Mesendoderm (in vitro differentiated cells): ENCODE measurements around the gene ZCCHC2.

ENCODE experiments used
- DNase-seq: peaks from one replicate; pipeline ENCODE4 v3.0.0; 2013
- H2AK5ac ChIP-seq: 2 replicates; pipeline ENCODE4 v1.6.1; 2013; ENCODE audit warnings: low read length, inconsistent platforms
- H2BK120ac ChIP-seq: 2 replicates; pipeline ENCODE4 v1.6.1; 2013; ENCODE audit warnings: low read depth, mild to moderate bottlenecking, low read length, moderate library complexity, mixed read lengths
- H2BK15ac ChIP-seq: replicated peaks from 2 replicates; pipeline ENCODE4 v1.6.1; 2013; ENCODE audit warnings: low read depth, mild to moderate bottlenecking, moderate library complexity
- H2BK5ac ChIP-seq: 2 replicates; pipeline ENCODE4 v1.6.1; 2013; ENCODE audit warnings: low read length, inconsistent platforms
- H3K18ac ChIP-seq: 2 replicates; pipeline ENCODE4 v1.6.1; 2013; ENCODE audit warnings: mild to moderate bottlenecking, low read length, mixed read lengths
- H3K23ac ChIP-seq: one replicate; pipeline ENCODE4 v1.6.1; 2013; ENCODE audit warnings: low read length
- H3K27ac ChIP-seq: 2 replicates; pipeline ENCODE4 v1.5.1; 2013; ENCODE audit warnings: low read depth, mild to moderate bottlenecking, inconsistent platforms, low read length, moderate library complexity
- H3K27me3 ChIP-seq: 2 replicates; pipeline ENCODE4 v1.6.1; 2013; ENCODE audit warnings: low read length, control low read depth, mild to moderate bottlenecking, inconsistent platforms; ENCODE audit not compliant: insufficient read depth, poor library complexity
- H3K36me3 ChIP-seq: 2 replicates; pipeline ENCODE4 v1.6.1; 2013; ENCODE audit warnings: low read length, inconsistent platforms; ENCODE audit not compliant: control insufficient read depth, insufficient read depth
- H3K4ac ChIP-seq: one replicate; pipeline ENCODE4 v1.6.1; 2013; ENCODE audit warnings: low read depth, mild to moderate bottlenecking, low read length, moderate library complexity
- H3K4me1 ChIP-seq: 2 replicates; pipeline ENCODE4 v1.6.1; 2013; ENCODE audit warnings: low read depth, low read length, inconsistent platforms; ENCODE audit not compliant: control insufficient read depth
- H3K4me2 ChIP-seq: 2 replicates; pipeline ENCODE4 v1.6.1; 2013; ENCODE audit warnings: low read length
- H3K4me3 ChIP-seq: 2 replicates; pipeline ENCODE4 v1.5.1; 2013; ENCODE audit warnings: mild to moderate bottlenecking, low read length
- H3K56ac ChIP-seq: one replicate; pipeline ENCODE4 v1.6.1; 2013; ENCODE audit warnings: low read length
- H3K79me1 ChIP-seq: 2 replicates; pipeline ENCODE4 v1.6.1; 2013; ENCODE audit warnings: low read length, inconsistent platforms
- H3K79me2 ChIP-seq: 2 replicates; pipeline ENCODE4 v1.6.1; 2013; ENCODE audit warnings: mild to moderate bottlenecking, low read length; ENCODE audit not compliant: control insufficient read depth, insufficient read depth
- H3K9ac ChIP-seq: 2 replicates; pipeline ENCODE4 v1.6.1; 2013; ENCODE audit warnings: low read length, inconsistent platforms
- H4K5ac ChIP-seq: one replicate; pipeline ENCODE4 v1.6.1; 2013; ENCODE audit warnings: low read length
- H4K8ac ChIP-seq: one replicate; pipeline ENCODE4 v1.6.1; 2013; ENCODE audit warnings: low read depth, mild to moderate bottlenecking, control low read depth, low read length, moderate library complexity
- WGBS: extraction: QIAGEN DNeasy Blood & Tissue Kit; methylation state at CpG from one replicate; pipeline ENCODE4 v1.1.7; 2013; ENCODE audit warnings: low lambda C conversion rate, missing lambda C conversion rate; ENCODE audit not compliant: insufficient coverage; ENCODE audit errors: extremely low coverage; 5-methylcytosine and 5-hydroxymethylcytosine counted together

ZCCHC2 gene

GRCh38 chr18:62583376-62583775 lies 60.6 kb downstream of the ZCCHC2 start:
- no CpG with 5 or more reads among the region's 2 CpGs for WGBS
- Histone ChIP-seq H2BK5ac (no peak overlapping the region), H2BK120ac (no peak overlapping the region), H4K8ac (no peak overlapping the region), H2AK5ac (no peak overlapping the region), H3K23ac (no peak overlapping the region), H3K4me2 (no peak overlapping the region), H3K27ac (no peak overlapping the region), H3K18ac (no peak overlapping the region), H2BK15ac (no peak overlapping the region), H3K79me2 (no peaks in the 10 kb centered on the region), H3K4ac (no peak overlapping the region), H3K56ac (no peak overlapping the region), H3K4me3 (no peak overlapping the region), H3K4me1 (no peaks in the 10 kb centered on the region), H3K9ac (no peak overlapping the region), H3K36me3 (peaks cover 1% of the 10 kb centered on the region), H3K27me3 (no peaks in the 10 kb centered on the region), H3K79me1 (no peaks in the 10 kb centered on the region), H4K5ac (no peak overlapping the region)
- no peak for DNase-seq

- H3K18ac ChIP-seq = peak overlapping the region; percentile 43
- no peak overlapping the region for H3K4me3 ChIP-seq
- DNase-seq = peak; percentile 94
- no peak overlapping the region for H4K8ac ChIP-seq
- H3K79me1 ChIP-seq = no peaks in the 10 kb centered on the region
- no CpG with 5 or more reads among the region's 23 CpGs for WGBS
- H4K5ac ChIP-seq = no peak overlapping the region
- H3K4ac ChIP-seq = no peak overlapping the region
- H3K79me2 ChIP-seq = no peaks in the 10 kb centered on the region
- H2BK15ac ChIP-seq = no peak overlapping the region
- H3K27ac ChIP-seq = no peak overlapping the region
- H3K56ac ChIP-seq = peak overlapping the region; percentile 52
- H3K4me2 ChIP-seq = peak overlapping the region; percentile 14
- no peaks in the 10 kb centered on the region for H3K4me1 ChIP-seq
- H2BK120ac ChIP-seq = no peak overlapping the region
- H2AK5ac ChIP-seq = no peak overlapping the region
- no peak overlapping the region for H3K23ac ChIP-seq
- H3K36me3 ChIP-seq = no peaks in the 10 kb centered on the region
- H3K27me3 ChIP-seq = no peaks in the 10 kb centered on the region
- no peak overlapping the region for H2BK5ac ChIP-seq
- peak overlapping the region; percentile 28 for H3K9ac ChIP-seq
Measured at GRCh38 chr18:62584241-62585120, 61.7 kb downstream of the ZCCHC2 start.

GRCh38 chr18:62585274-62586150 lies 62.7 kb downstream of the ZCCHC2 start:
- Histone ChIP-seq H3K79me2 (no peaks in the 10 kb centered on the region), H3K4ac (no peak overlapping the region), H3K56ac (no peak overlapping the region), H2BK15ac (no peak overlapping the region), H2BK5ac (no peak overlapping the region), H3K79me1 (no peaks in the 10 kb centered on the region), H3K4me2 (no peak overlapping the region), H3K9ac (no peak overlapping the region), H2BK120ac (no peak overlapping the region), H3K23ac (no peak overlapping the region), H4K5ac (no peak overlapping the region), H3K18ac (no peak overlapping the region), H3K36me3 (no peaks in the 10 kb centered on the region), H4K8ac (no peak overlapping the region), H3K27ac (no peak overlapping the region), H3K27me3 (no peaks in the 10 kb centered on the region), H3K4me1 (no peaks in the 10 kb centered on the region), H3K4me3 (no peak overlapping the region), H2AK5ac (no peak overlapping the region)
- DNase-seq = no peak
- no CpG with 5 or more reads among the region's 16 CpGs for WGBS

GRCh38 chr18:62586151-62586774 lies 63.4 kb downstream of the ZCCHC2 start:
- Histone ChIP-seq H2AK5ac (no peak overlapping the region), H3K18ac (no peak overlapping the region), H3K27ac (no peak overlapping the region), H3K9ac (no peak overlapping the region), H3K79me2 (no peaks in the 10 kb centered on the region), H3K79me1 (no peaks in the 10 kb centered on the region), H4K5ac (no peak overlapping the region), H3K4me1 (no peaks in the 10 kb centered on the region), H3K23ac (no peak overlapping the region), H2BK15ac (no peak overlapping the region), H4K8ac (no peak overlapping the region), H3K4ac (no peak overlapping the region), H3K4me2 (no peak overlapping the region), H2BK120ac (no peak overlapping the region), H3K27me3 (no peaks in the 10 kb centered on the region), H2BK5ac (no peak overlapping the region), H3K56ac (no peak overlapping the region), H3K4me3 (no peak overlapping the region), H3K36me3 (no peaks in the 10 kb centered on the region)
- DNase-seq = peak; percentile 71
- no CpG with 5 or more reads among the region's 14 CpGs for WGBS

- Histone ChIP-seq H3K4ac (no peak overlapping the region), H2AK5ac (no peak overlapping the region), H3K18ac (no peak overlapping the region), H3K56ac (no peak overlapping the region), H3K27ac (no peak overlapping the region), H3K27me3 (no peaks in the 10 kb centered on the region), H3K79me2 (no peaks in the 10 kb centered on the region), H2BK120ac (no peak overlapping the region), H3K79me1 (no peaks in the 10 kb centered on the region), H4K5ac (no peak overlapping the region), H3K9ac (no peak overlapping the region), H3K36me3 (no peaks in the 10 kb centered on the region), H3K4me3 (no peak overlapping the region), H3K4me2 (no peak overlapping the region), H3K23ac (no peak overlapping the region), H3K4me1 (no peaks in the 10 kb centered on the region), H4K8ac (no peak overlapping the region), H2BK5ac (no peak overlapping the region), H2BK15ac (no peak overlapping the region)
- no CpG with 5 or more reads among the region's 19 CpGs for WGBS
- DNase-seq = no peak
Measured at GRCh38 chr18:62586781-62587487, 64.1 kb downstream of the ZCCHC2 start.
